Type B pancreatic cell (in vitro differentiated cells): ENCODE measurements around the gene MCFD2. TPM values are rescaled to one million over a fixed set of nuclear protein-coding genes. Genes with fewer than 3 reads are reported as not detected.

ENCODE experiments used
- DNase-seq: peaks from one replicate; pipeline ENCODE4 v3.0.0; 2021; ENCODE audit warnings: mixed read lengths; ENCODE audit not compliant: unreplicated experiment; ENCODE audit errors: extremely low spot score
- H3K27ac Mint-ChIP-seq: 2 replicates; pipeline ENCODE4 v1.8.0; 2021; ENCODE audit warnings: mild to moderate bottlenecking, mixed read lengths
- H3K27me3 Mint-ChIP-seq: 2 replicates; pipeline ENCODE4 v1.8.0; 2021; ENCODE audit warnings: mixed read lengths
- H3K36me3 Mint-ChIP-seq: 2 replicates; pipeline ENCODE4 v1.8.0; 2021; ENCODE audit warnings: mixed read lengths
- H3K4me1 Mint-ChIP-seq: one replicate; pipeline ENCODE4 v1.8.0; 2021; ENCODE audit warnings: mixed read lengths; ENCODE audit not compliant: unreplicated experiment
- H3K4me3 Mint-ChIP-seq: 2 replicates; pipeline ENCODE4 v1.8.0; 2021; ENCODE audit warnings: mild to moderate bottlenecking, mixed read lengths
- H3K9me3 Mint-ChIP-seq: 2 replicates; pipeline ENCODE4 v1.8.0; 2021; ENCODE audit warnings: mixed read lengths
- total RNA-seq: library from RNA; stranded (reverse); gene quantifications from 2 replicates; pipeline ENCODE4 v1.2.1, GENCODE V29; 2021; ENCODE audit warnings: low replicate concordance
- TF ChIP-seq, protein P1 (sequence below): fragments of 200-600 bp; sonication (generic); conservative IDR thresholded peaks from 2 replicates; pipeline ENCODE4 v1.5.0; 2021; ENCODE audit warnings: antibody characterized with exemption, mild to moderate bottlenecking

Gene MCFD2
- total RNA-seq, 1 donor from 2014 or later: 72.4 TPM

DNA sequence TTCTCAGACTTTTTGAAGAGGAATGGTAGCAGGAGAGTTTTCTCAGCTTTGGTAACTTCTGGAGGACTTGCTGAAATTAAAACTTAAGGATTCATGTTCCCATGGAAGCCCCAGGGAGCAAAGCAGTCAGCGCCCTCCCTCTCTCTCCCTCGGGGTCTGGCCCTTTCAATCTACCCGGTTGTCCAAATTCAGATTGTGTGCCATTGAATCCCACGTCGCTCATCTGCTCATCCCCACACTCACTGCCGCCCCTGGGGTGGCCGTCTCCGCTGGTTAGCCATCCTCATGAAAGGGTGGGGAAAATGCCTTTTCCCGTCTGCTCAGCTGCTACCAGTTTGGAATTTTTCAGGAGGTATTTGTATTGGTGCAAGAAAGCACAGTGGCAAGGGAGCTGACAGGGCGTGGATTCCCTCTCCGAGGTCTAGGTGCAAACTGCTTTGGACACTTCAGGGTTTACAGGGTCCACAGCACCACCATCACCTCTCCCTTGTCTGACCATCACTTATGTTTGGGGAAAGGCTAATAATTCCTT is 27.1 kb downstream of the MCFD2 start:
- TF ChIP-seq, protein P1, sequence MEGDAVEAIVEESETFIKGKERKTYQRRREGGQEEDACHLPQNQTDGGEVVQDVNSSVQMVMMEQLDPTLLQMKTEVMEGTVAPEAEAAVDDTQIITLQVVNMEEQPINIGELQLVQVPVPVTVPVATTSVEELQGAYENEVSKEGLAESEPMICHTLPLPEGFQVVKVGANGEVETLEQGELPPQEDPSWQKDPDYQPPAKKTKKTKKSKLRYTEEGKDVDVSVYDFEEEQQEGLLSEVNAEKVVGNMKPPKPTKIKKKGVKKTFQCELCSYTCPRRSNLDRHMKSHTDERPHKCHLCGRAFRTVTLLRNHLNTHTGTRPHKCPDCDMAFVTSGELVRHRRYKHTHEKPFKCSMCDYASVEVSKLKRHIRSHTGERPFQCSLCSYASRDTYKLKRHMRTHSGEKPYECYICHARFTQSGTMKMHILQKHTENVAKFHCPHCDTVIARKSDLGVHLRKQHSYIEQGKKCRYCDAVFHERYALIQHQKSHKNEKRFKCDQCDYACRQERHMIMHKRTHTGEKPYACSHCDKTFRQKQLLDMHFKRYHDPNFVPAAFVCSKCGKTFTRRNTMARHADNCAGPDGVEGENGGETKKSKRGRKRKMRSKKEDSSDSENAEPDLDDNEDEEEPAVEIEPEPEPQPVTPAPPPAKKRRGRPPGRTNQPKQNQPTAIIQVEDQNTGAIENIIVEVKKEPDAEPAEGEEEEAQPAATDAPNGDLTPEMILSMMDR: no peak
- DNase-seq: no peak
- H3K27me3 Mint-ChIP-seq: no peaks in the 10 kb centered on the region
- peaks cover 13% of the 10 kb centered on the region for H3K4me1 Mint-ChIP-seq
- peak overlapping the region; percentile 73 for H3K27ac Mint-ChIP-seq
- no peaks in the 10 kb centered on the region for H3K36me3 Mint-ChIP-seq
- no peak overlapping the region for H3K4me3 Mint-ChIP-seq
- no peaks in the 10 kb centered on the region for H3K9me3 Mint-ChIP-seq

DNA sequence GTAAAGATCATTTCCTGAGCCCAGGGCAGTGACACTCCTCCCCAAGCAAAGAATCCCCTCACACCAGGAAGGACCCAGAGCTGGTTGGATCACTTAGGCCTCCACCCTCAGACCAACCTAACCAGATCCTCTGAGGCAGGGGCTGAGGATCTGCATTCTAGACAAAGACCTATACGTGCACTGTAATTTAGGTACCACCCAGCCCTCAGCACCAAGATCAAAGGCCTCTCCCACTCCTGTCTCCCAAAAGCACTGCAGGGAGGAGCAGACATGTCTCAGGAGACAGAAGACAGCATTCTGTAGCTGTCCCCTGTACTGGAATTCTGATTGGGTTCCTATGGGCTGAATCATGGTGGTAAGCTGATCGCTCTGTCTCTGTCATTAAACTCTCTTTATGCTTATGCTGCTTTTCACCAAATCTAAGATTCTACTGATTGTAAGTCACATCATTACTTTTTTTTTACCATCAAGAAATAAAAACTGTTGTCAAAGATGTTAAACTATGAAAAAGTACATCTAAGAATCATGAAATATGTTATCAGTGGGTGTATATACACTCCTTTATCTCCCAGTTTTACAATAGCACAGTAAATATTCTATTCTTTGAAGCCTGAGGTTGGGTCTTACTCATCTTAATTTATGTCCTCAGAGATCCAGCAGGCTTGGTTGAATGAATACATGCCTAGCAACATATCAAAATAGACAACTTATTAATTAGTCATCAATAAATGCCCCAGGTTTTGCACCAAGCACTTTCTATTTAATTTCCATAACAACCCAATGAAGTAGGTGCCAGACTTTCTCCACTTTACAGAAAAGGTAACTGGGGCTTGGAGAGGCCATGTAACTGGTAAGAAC is 28.3 kb downstream of the MCFD2 start:
- H3K4me1 Mint-ChIP-seq: peaks cover 13% of the 10 kb centered on the region
- peak overlapping the region; percentile 80 for H3K27ac Mint-ChIP-seq
- no peaks in the 10 kb centered on the region for H3K27me3 Mint-ChIP-seq
- no peaks in the 10 kb centered on the region for H3K9me3 Mint-ChIP-seq
- peak overlapping the region; percentile 29 for H3K4me3 Mint-ChIP-seq
- TF ChIP-seq, protein P1: no peak
- DNase-seq: no peak
- no peaks in the 10 kb centered on the region for H3K36me3 Mint-ChIP-seq

DNA sequence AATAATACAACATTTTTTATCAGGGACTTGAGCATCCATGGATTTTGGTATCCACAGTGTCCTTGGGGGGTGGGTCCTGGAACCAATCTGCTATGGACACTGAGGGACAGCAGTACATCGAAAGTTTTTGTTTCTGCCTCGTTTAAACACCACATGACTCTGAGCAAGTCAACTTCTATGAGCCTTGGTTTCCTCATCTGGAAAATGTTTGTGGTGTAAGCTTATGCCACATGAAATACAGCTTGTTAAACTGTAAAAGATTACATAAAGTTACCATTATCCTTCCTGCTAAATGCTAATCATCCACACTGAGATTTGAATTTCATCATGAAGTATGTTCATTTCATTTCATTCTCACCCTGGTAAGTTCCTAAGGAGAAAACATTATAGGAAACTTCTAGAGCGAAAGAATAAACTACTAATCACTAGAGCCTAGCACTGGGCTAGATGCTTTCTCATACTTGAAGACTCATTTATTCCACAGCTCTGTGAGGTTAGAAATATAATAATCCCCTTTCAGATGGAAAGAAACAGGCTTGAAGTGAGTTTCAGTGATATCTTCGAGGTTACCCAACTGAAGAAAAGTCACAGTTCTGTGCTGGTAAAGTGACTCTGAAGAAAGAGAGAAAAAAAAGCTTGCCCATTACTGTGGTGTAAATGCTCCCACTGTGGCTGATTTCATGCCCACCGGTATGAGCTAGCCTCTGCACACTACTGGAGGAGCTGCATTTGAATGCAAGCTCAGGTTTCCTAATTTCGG is 29.2 kb downstream of the MCFD2 start:
- TF ChIP-seq, protein P1: no peak
- DNase-seq: no peak
- peak overlapping the region; percentile 29 for H3K4me3 Mint-ChIP-seq
- H3K36me3 Mint-ChIP-seq: no peaks in the 10 kb centered on the region
- H3K4me1 Mint-ChIP-seq: peaks cover 13% of the 10 kb centered on the region
- H3K9me3 Mint-ChIP-seq: no peaks in the 10 kb centered on the region
- peak overlapping the region; percentile 80 for H3K27ac Mint-ChIP-seq
- no peaks in the 10 kb centered on the region for H3K27me3 Mint-ChIP-seq

GRCh38 chr2:46885376-46885775 is 30.2 kb downstream of the MCFD2 start:
- H3K27ac Mint-ChIP-seq: no peak overlapping the region
- H3K4me1 Mint-ChIP-seq: peaks cover 17% of the 10 kb centered on the region
- no peak for DNase-seq
- H3K4me3 Mint-ChIP-seq: no peak overlapping the region
- no peaks in the 10 kb centered on the region for H3K27me3 Mint-ChIP-seq
- H3K9me3 Mint-ChIP-seq: no peaks in the 10 kb centered on the region
- no peaks in the 10 kb centered on the region for H3K36me3 Mint-ChIP-seq
- TF ChIP-seq, protein P1: no peak

- no peak overlapping the region for H3K4me3 Mint-ChIP-seq
- no peak overlapping the region for H3K27ac Mint-ChIP-seq
- H3K36me3 Mint-ChIP-seq: no peaks in the 10 kb centered on the region
- no peak for DNase-seq
- TF ChIP-seq, protein P1: no peak
- H3K4me1 Mint-ChIP-seq: peaks cover 4% of the 10 kb centered on the region
- H3K9me3 Mint-ChIP-seq: no peaks in the 10 kb centered on the region
- H3K27me3 Mint-ChIP-seq: no peaks in the 10 kb centered on the region
Observed at GRCh38 chr2:46879511-46879910, 36.1 kb downstream of the MCFD2 start.
